Fibroblast of skin of scalp (primary cell): Measurements from ENCODE around the gene MVB12A.

ENCODE experiments used
- DNase-seq: peaks from one replicate; pipeline ENCODE4 v3.0.0-alpha.2; 2013

MVB12A gene

GRCh38 chr19:17405250-17406045, 14.4 kb upstream of the MVB12A start, which contains the start of gene BST2:
Gene BST2, minus strand, starts transcription at chr19:17405630. Its CDS starts 55 bp downstream, at chr19:17405575.
- DNase-seq, result peak; percentile 25

- peak; percentile 50 for DNase-seq
Observed at GRCh38 chr19:17406046-17406886, 13.6 kb upstream of the MVB12A start.

GRCh38 chr19:17406887-17407196, 13.0 kb upstream of the MVB12A start:
- DNase-seq, result no peak

- no peak for DNase-seq
Observed at GRCh38 chr19:17409990-17410389, 9.9 kb upstream of the MVB12A start.

- no peak for DNase-seq
Observed at GRCh38 chr19:17411801-17412200, 8.0 kb upstream of the MVB12A start.

- DNase-seq, result no peak
Observed at GRCh38 chr19:17414097-17414496, 5.8 kb upstream of the MVB12A start.

GRCh38 chr19:17415121-17415520, 4.7 kb upstream of the MVB12A start:
- no peak for DNase-seq

GRCh38 chr19:17418710-17419109, 1.1 kb upstream of the MVB12A start:
- no peak for DNase-seq

GRCh38 chr19:17419154-17419620, 660 bp upstream of the MVB12A start:
- no peak for DNase-seq

GRCh38 chr19:17420475-17420924, 653 bp downstream of the MVB12A start:
- peak; percentile 22 for DNase-seq

- no peak for DNase-seq
Observed at GRCh38 chr19:17421942-17422341, 2.1 kb downstream of the MVB12A start.

- no peak for DNase-seq
Observed at GRCh38 chr19:17423429-17424208, 3.8 kb downstream of the MVB12A start.

GRCh38 chr19:17424743-17425365, 5.0 kb downstream of the MVB12A start:
- DNase-seq, result peak; percentile 53

GRCh38 chr19:17429641-17430113, 9.8 kb downstream of the MVB12A start:
- DNase-seq, result no peak

- DNase-seq, result no peak
Observed at GRCh38 chr19:17431417-17431816, 11.6 kb downstream of the MVB12A start.

- DNase-seq, result no peak
Observed at GRCh38 chr19:17435218-17435617, 15.4 kb downstream of the MVB12A start.

GRCh38 chr19:17436094-17436873, 16.4 kb downstream of the MVB12A start:
- no peak for DNase-seq

- DNase-seq, result no peak
Observed at GRCh38 chr19:17436874-17437267, 17.0 kb downstream of the MVB12A start.

- no peak for DNase-seq
Observed at GRCh38 chr19:17441241-17442021, 21.6 kb downstream of the MVB12A start.

GRCh38 chr19:17445526-17446165, 25.8 kb downstream of the MVB12A start:
- no peak for DNase-seq
